ENCODE results near the gene STEEP1. TPM values are rescaled to one million over a fixed set of nuclear protein-coding genes. Genes with fewer than 3 reads are reported as not detected.

The STEEP1 gene
- total RNA-seq, 1 experiment from 2014 or later: 29.2 TPM

DNA sequence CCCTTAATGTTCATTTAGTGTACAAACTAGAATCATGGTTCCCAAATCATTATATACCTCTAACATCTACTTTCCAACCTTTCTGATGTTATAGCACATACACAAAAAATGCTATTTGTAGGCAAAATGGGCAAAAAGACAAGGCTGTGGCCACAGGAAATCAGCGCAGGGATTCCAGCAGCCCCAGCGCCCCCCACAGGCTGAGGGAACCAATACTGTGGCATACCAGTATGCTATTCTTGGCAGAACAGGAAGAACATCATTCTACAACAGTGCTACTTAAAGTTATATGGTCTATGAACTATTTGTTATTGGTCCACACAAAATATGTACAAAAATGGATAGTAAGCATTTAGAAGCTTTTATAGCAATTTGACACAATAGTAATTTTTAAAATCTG lies 25.3 kb downstream of the STEEP1 start:
- no peaks in the 10 kb centered on the region for H3K36me3 ChIP-seq (ENCODE audit: control insufficient read depth, insufficient read depth, low read length)
- H3K4me3 ChIP-seq (ENCODE audit: low read depth, low read length): no peak overlapping the region
- BruUV-seq (replicated peaks): no TSS peak
- H3K27me3 ChIP-seq (replicated peaks; ENCODE audit: control insufficient read depth, insufficient read depth, low read length): no peaks in the 10 kb centered on the region
- POLR2A ChIA-PET: no interaction called here
- H3K27me3 Mint-ChIP-seq (ENCODE audit: insufficient read depth, unreplicated experiment): no peaks in the 10 kb centered on the region
- no peak for DNase-seq
- H3K4me1 Mint-ChIP-seq (ENCODE audit: low read depth, unreplicated experiment): no peaks in the 10 kb centered on the region
- no peak for TF ChIP-seq CTCF (IDR thresholded peaks at IDR 0.05; ENCODE audit: insufficient read depth in 1 of 2, low read depth in 1 of 2, low read length in 1 of 2, severe bottlenecking in 1 of 2, unreplicated experiment in 1 of 2)
- no peaks in the 10 kb centered on the region for H3K4me1 ChIP-seq
- intact Hi-C loops (cut with micrococcal nuclease; ENCODE audit: unreplicated experiment): no loop called here
- H3K36me3 Mint-ChIP-seq (ENCODE audit: insufficient read depth, unreplicated experiment): peaks cover 6% of the 10 kb centered on the region
- H3K4me3 Mint-ChIP-seq (ENCODE audit: unreplicated experiment): no peak overlapping the region
- no peaks in the 10 kb centered on the region for H3K9me3 ChIP-seq
- H3K27ac Mint-ChIP-seq (ENCODE audit: unreplicated experiment): no peak overlapping the region
- CTCF ChIA-PET: no interaction called here
- no peaks in the 10 kb centered on the region for H3K9me3 Mint-ChIP-seq (ENCODE audit: unreplicated experiment)

DNA sequence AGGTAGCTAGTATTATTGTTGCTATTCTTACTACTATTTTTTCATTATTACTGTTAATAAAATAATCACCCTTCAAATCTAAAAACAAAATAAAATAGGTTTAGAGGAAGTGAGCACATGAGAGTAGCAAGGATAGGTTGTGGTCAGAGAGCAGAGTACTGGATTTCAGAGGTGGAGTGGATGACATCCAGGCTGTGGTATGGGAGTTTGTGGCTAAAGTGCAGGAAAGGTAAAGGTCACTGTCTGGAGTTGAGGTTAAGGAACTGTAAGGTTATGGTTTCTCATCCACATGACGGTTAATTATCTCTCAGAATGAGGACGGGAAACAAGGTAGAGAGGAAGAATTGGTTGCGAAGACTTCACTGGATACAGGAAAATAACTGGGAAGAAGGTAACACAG lies 27.7 kb downstream of the STEEP1 start:
- POLR2A ChIA-PET: no interaction called here
- H3K36me3 ChIP-seq (ENCODE audit: control insufficient read depth, insufficient read depth, low read length): no peaks in the 10 kb centered on the region
- Mint-ChIP-seq H3K9me3 (ENCODE audit: unreplicated experiment) (no peaks in the 10 kb centered on the region), H3K4me1 (ENCODE audit: low read depth, unreplicated experiment) (no peaks in the 10 kb centered on the region), H3K27me3 (ENCODE audit: insufficient read depth, unreplicated experiment) (no peaks in the 10 kb centered on the region), H3K27ac (ENCODE audit: unreplicated experiment) (no peak overlapping the region), H3K4me3 (ENCODE audit: unreplicated experiment) (no peak overlapping the region), H3K36me3 (ENCODE audit: insufficient read depth, unreplicated experiment) (peaks cover 6% of the 10 kb centered on the region)
- CTCF ChIA-PET: interaction anchor here (0.6 kb wide), 1 partner anchor 333 kb away, joined by 3 read pairs; no protein-coding TSS in a partner anchor
- H3K27me3 ChIP-seq (replicated peaks; ENCODE audit: control insufficient read depth, insufficient read depth, low read length): no peaks in the 10 kb centered on the region
- H3K4me1 ChIP-seq: no peaks in the 10 kb centered on the region
- H3K9me3 ChIP-seq: no peaks in the 10 kb centered on the region
- no peak overlapping the region for H3K4me3 ChIP-seq (ENCODE audit: low read depth, low read length)
- no TSS peak for BruUV-seq (replicated peaks)
- TF ChIP-seq CTCF (IDR thresholded peaks at IDR 0.05; ENCODE audit: insufficient read depth in 1 of 2, low read depth in 1 of 2, low read length in 1 of 2, severe bottlenecking in 1 of 2, unreplicated experiment in 1 of 2): no peak
- no peak for DNase-seq
- intact Hi-C loops (cut with micrococcal nuclease; ENCODE audit: unreplicated experiment): no loop called here

GRCh38 chrX:119529345-119530276 lies 35.6 kb downstream of the STEEP1 start:
- no peak for TF ChIP-seq CTCF (IDR thresholded peaks at IDR 0.05; ENCODE audit: insufficient read depth in 1 of 2, low read depth in 1 of 2, low read length in 1 of 2, severe bottlenecking in 1 of 2, unreplicated experiment in 1 of 2)
- CTCF ChIA-PET: interaction anchor here (1.0 kb wide), 1 partner anchor 11 kb away, joined by 3 read pairs; no protein-coding TSS in a partner anchor
- H3K4me1 Mint-ChIP-seq (ENCODE audit: low read depth, unreplicated experiment): no peaks in the 10 kb centered on the region
- H3K4me3 Mint-ChIP-seq (ENCODE audit: unreplicated experiment): no peak overlapping the region
- intact Hi-C loops (cut with micrococcal nuclease; ENCODE audit: unreplicated experiment): no loop called here
- POLR2A ChIA-PET: no interaction called here
- Histone ChIP-seq H3K4me3 (ENCODE audit: low read depth, low read length) (no peak overlapping the region), H3K4me1 (no peaks in the 10 kb centered on the region), H3K27me3 (replicated peaks; ENCODE audit: control insufficient read depth, insufficient read depth, low read length) (no peaks in the 10 kb centered on the region), H3K9me3 (no peaks in the 10 kb centered on the region), H3K36me3 (ENCODE audit: control insufficient read depth, insufficient read depth, low read length) (no peaks in the 10 kb centered on the region)
- H3K9me3 Mint-ChIP-seq (ENCODE audit: unreplicated experiment): no peaks in the 10 kb centered on the region
- no peak overlapping the region for H3K27ac Mint-ChIP-seq (ENCODE audit: unreplicated experiment)
- H3K36me3 Mint-ChIP-seq (ENCODE audit: insufficient read depth, unreplicated experiment): no peaks in the 10 kb centered on the region
- no peak for DNase-seq
- no TSS peak for BruUV-seq (replicated peaks)
- H3K27me3 Mint-ChIP-seq (ENCODE audit: insufficient read depth, unreplicated experiment): no peaks in the 10 kb centered on the region
